ENCODE results near the gene EIF4E3.

DNA sequence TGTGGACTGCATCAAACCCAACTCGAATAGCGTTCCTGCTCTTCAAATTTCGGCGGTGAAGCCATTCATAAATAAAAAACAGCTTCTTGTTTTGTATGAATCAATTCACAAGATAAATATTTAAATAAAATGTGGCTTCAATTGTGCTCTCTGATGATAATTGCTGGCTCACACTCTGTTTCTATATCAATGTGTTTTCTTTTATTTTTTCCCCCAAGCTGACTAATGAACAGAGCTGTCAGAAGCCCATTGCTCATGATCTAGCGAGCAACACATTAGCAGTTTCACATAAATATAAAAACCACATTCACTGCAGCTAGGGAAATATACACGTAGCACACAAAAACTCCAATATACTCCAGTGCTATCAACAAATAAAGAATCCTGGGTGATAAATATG, 96.7 kb downstream of the EIF4E3 start:
- TF ChIP-seq POLR2A (IDR thresholded peaks at IDR 0.05) = no peak
- TF ChIP-seq, protein P1, sequence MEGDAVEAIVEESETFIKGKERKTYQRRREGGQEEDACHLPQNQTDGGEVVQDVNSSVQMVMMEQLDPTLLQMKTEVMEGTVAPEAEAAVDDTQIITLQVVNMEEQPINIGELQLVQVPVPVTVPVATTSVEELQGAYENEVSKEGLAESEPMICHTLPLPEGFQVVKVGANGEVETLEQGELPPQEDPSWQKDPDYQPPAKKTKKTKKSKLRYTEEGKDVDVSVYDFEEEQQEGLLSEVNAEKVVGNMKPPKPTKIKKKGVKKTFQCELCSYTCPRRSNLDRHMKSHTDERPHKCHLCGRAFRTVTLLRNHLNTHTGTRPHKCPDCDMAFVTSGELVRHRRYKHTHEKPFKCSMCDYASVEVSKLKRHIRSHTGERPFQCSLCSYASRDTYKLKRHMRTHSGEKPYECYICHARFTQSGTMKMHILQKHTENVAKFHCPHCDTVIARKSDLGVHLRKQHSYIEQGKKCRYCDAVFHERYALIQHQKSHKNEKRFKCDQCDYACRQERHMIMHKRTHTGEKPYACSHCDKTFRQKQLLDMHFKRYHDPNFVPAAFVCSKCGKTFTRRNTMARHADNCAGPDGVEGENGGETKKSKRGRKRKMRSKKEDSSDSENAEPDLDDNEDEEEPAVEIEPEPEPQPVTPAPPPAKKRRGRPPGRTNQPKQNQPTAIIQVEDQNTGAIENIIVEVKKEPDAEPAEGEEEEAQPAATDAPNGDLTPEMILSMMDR (IDR thresholded peaks at IDR 0.05) = no peak
